ENCODE results near the gene POLR3H. TPM values are rescaled to one million over a fixed set of nuclear protein-coding genes. Genes with fewer than 3 reads are reported as not detected.
A peak's percentile ranks its signal among the peaks of the same experiment; 100 is the strongest.

Gene POLR3H
- total RNA-seq, 1 donor: 28.1 TPM

DNA sequence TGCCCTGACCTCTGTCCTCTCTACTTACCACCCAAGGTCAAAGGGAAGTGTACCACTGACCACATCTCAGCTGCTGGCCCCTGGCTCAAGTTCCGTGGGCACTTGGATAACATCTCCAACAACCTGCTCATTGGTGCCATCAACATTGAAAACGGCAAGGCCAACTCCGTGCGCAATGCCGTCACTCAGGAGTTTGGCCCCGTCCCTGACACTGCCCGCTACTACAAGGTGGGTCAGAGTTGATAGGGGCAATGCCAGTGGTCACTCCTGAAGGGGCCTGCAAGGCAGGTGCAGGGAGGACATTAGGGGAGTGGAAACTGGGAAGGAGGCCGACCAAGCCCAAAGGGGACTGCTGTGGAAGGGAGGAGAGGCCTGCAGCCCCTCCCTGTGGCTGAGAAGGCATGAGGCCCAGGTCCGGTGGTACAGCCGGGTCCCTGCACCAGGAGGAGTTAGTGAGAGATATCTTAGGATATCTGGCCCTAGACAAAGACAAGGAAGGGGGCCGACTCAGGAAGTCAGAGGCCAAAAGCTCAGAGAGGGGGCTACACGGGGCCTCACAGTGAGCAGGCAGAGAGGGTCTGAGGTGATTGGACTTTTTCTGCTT, 17.9 kb downstream of the POLR3H start:
- no peak for DNase-seq (ENCODE audit: low read depth)
- TF ChIP-seq, protein P1, sequence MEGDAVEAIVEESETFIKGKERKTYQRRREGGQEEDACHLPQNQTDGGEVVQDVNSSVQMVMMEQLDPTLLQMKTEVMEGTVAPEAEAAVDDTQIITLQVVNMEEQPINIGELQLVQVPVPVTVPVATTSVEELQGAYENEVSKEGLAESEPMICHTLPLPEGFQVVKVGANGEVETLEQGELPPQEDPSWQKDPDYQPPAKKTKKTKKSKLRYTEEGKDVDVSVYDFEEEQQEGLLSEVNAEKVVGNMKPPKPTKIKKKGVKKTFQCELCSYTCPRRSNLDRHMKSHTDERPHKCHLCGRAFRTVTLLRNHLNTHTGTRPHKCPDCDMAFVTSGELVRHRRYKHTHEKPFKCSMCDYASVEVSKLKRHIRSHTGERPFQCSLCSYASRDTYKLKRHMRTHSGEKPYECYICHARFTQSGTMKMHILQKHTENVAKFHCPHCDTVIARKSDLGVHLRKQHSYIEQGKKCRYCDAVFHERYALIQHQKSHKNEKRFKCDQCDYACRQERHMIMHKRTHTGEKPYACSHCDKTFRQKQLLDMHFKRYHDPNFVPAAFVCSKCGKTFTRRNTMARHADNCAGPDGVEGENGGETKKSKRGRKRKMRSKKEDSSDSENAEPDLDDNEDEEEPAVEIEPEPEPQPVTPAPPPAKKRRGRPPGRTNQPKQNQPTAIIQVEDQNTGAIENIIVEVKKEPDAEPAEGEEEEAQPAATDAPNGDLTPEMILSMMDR (IDR thresholded peaks at IDR 0.05; ENCODE audit: insufficient read depth, low read depth, low read length): no peak
- H3K4me3 ChIP-seq (ENCODE audit: low read depth, low read length): no peak overlapping the region

DNA sequence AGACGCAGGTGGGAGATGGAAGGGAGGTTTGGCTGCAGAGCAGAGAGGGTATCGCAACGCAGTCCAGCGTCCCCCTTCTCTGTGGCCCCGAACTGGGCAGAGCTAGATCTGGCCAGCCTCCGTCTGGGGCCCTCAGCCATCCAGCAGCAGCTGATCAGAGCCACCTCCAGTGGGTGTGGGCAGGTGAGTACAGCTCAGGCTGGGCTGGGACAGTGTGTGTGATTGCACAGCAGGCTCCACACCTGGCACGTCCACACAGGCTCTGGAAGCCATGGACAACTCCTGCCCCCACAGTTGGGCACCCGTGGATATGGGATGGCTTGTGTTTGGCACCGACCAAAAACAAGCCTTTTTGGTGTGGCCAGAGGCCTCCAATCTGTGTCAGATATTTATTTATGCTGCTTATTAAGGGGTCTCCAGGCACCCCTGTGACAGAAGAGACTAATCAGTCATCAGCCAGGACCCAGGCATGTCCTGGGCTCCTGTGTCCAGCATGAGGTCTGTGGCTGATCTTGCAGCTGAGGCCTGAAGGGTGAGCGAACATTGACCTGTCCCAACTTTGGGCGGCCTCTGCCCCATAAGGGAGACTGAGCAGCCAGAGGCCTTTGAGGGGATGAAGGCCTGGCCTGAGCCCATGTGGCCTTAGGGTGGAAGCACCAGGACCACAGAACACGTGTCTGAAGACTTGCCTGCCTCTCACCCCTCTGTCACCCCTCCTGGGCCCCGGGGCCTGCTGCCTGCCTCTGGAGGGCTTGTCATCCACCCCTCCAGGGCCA, 18.6 kb downstream of the POLR3H start:
- TF ChIP-seq, protein P1 (IDR thresholded peaks at IDR 0.05; ENCODE audit: insufficient read depth, low read depth, low read length): no peak
- no peak for DNase-seq (ENCODE audit: low read depth)
- H3K4me3 ChIP-seq (ENCODE audit: low read depth, low read length): no peak overlapping the region

DNA sequence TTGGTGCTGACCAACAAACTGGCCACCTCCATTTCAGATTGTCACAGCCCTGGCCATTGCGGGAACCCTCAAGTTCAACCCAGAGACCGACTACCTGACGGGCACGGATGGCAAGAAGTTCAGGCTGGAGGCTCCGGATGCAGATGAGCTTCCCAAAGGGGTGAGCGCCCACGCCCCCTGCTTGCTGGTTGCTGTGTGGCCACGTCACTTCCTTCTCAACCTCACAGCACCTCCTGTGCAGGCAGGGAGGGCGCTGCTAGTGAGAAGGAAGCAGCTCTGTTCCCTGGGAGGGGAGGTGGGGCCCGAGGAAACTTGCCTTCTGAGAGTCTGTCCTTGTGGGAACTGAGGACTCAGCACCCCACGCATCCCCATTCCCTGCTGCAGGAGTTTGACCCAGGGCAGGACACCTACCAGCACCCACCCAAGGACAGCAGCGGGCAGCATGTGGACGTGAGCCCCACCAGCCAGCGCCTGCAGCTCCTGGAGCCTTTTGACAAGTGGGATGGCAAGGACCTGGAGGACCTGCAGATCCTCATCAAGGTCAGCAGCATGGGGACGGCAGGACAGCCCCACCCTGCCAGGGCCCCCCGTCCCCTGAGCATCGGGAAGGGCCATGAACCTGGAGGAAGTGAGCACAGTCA, 19.3 kb downstream of the POLR3H start:
- TF ChIP-seq, protein P1 (IDR thresholded peaks at IDR 0.05; ENCODE audit: insufficient read depth, low read depth, low read length): peak; percentile 17
- H3K4me3 ChIP-seq (ENCODE audit: low read depth, low read length): peak overlapping the region; percentile 3
- peak; percentile 42 for DNase-seq (ENCODE audit: low read depth)

DNA sequence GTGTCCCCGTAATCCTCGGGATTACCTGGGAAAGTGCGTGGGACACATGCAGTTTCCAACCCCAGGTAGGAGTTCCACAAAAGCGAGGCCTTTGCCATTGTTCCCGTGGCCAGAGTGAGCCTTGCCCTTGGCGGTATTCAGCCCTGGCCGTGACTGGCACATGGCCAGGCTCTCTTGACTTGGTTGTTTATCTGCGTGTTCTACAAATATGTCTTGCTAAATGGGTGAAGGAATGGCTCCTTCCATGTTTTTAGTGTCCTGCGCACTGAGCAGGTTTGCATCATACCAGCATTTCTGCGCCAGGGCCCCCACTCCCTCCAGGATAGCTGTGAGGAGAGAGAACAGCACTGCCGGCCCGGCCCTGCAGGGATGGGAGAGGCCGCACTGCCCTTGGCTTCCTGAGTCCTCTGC, 20.0 kb downstream of the POLR3H start:
- DNase-seq (ENCODE audit: low read depth): peak; percentile 95
- H3K4me3 ChIP-seq (ENCODE audit: low read depth, low read length): no peak overlapping the region
- TF ChIP-seq, protein P1 (IDR thresholded peaks at IDR 0.05; ENCODE audit: insufficient read depth, low read depth, low read length): no peak

DNA sequence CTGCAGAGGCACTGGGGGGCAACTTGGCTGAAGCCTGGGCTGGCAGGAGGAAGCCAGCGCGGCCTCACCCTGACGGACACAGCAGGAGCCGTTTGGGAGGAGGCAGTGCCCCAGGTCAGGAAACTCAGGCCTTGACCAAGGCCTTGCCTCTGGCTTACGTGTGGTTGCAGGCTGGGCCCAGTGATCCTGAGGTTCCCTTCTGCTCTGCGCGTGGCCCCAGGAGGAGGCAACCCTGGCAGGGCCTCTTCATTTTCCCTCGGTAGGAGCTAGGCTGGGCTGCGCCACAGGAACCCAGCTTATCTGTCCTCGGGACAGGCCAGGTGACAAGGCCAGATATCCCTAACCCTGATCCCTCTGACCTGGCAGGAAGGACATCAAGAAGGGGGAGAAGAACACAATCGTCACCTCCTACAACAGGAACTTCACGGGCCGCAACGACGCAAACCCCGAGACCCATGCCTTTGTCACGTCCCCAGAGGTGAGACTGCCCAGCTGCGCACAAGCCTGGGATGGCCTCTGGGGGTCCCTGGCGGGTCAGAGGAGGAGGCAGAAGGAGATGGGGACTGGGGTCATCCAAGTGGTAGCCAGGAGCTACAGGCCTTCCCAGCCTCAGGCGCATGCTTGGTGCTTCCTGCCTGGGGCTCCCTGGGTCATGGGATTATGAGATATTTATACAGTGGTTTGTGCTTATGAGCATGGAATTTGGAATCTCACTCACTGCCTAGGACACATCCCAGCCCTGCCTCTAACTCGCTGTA, 20.6 kb downstream of the POLR3H start:
- no peak overlapping the region for H3K4me3 ChIP-seq (ENCODE audit: low read depth, low read length)
- DNase-seq (ENCODE audit: low read depth): peak; percentile 95
- TF ChIP-seq, protein P1 (IDR thresholded peaks at IDR 0.05; ENCODE audit: insufficient read depth, low read depth, low read length): no peak

DNA sequence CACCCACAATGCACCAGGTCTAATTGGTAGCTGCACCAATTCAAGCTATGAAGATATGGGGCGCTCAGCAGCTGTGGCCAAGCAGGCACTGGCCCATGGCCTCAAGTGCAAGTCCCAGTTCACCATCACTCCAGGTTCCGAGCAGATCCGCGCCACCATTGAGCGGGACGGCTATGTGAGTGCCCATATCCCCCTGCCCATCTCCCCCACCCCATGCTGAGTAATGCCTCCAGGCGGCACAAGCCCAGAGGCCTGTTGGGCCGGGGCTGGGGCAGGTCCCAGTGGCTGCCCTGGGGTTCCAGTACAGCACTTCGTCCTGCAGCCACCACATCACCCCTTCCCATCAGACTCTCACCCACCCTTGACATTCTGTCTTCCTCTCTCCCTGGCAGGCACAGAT, 21.5 kb downstream of the POLR3H start:
- no peak for DNase-seq (ENCODE audit: low read depth)
- TF ChIP-seq, protein P1 (IDR thresholded peaks at IDR 0.05; ENCODE audit: insufficient read depth, low read depth, low read length): no peak
- H3K4me3 ChIP-seq (ENCODE audit: low read depth, low read length): no peak overlapping the region
